ENCODE measurements around the gene AKR7A3.
A peak's percentile ranks its signal among the peaks of the same experiment; 100 is the strongest.
"Not testable (repeated sequence)": the region's sequence is repeated elsewhere in the genome, so short reads cannot be mapped to it uniquely, and the experiment has no call there.

The AKR7A3 gene

GRCh38 chr1:19306941-19307340 lies 18.4 kb upstream of the AKR7A3 start:
- peaks cover 0 to 2% (median 0%) of the 10 kb centered on the region in 3 experiments for H3K27me3 ChIP-seq (ENCODE audit: control insufficient read depth in 3 of 3, insufficient read depth in 3 of 3, low read depth in 1 of 3, low read length in 3 of 3)
- H3K18ac ChIP-seq (ENCODE audit: low read length): no peak overlapping the region
- no peak overlapping the region for H3K4ac ChIP-seq (ENCODE audit: low read length)
- H3K79me1 ChIP-seq (ENCODE audit: low read depth, low read length): peaks cover 8% of the 10 kb centered on the region
- no peak overlapping the region for H2AK5ac ChIP-seq (ENCODE audit: low read depth, low read length)
- no peak overlapping the region for H2BK12ac ChIP-seq (ENCODE audit: low read length)
- no peak overlapping the region for H2BK5ac ChIP-seq (ENCODE audit: low read length)
- H3K9me3 ChIP-seq (replicated peaks in 1 of 2; ENCODE audit: control insufficient read depth in 2 of 2, insufficient read depth in 1 of 2, low read depth in 1 of 2, low read length in 2 of 2): no peaks in the 10 kb centered on the region
- no peak overlapping the region for H3K9ac ChIP-seq (ENCODE audit: low read depth, low read length, poor library complexity)
- DNase-seq (ENCODE audit: low spot score): no peak
- no peak overlapping the region for H2AFZ ChIP-seq (ENCODE audit: low read length)
- no peak overlapping the region for H4K8ac ChIP-seq (ENCODE audit: low read depth, low read length)
- H3K4me1 ChIP-seq (ENCODE audit: control insufficient read depth in 2 of 2, insufficient read depth in 1 of 2, low read depth in 1 of 2, low read length in 2 of 2): peaks cover 3 to 8% of the 10 kb centered on the region in 2 donors
- no peak overlapping the region for H3K27ac ChIP-seq (replicated peaks; ENCODE audit: low read length)
- H3K14ac ChIP-seq (ENCODE audit: low read length): no peak overlapping the region
- WGBS, 2 donors (ENCODE audit: extremely low coverage in 2 of 2, insufficient read length in 2 of 2, insufficient replicate concordance in 1 of 2): no CpG with 5 or more reads among the region's 6 CpGs
- no peak overlapping the region for H4K91ac ChIP-seq (ENCODE audit: low read depth, low read length, poor library complexity)
- H3K23ac ChIP-seq (ENCODE audit: low read depth, low read length, poor library complexity): no peak overlapping the region
- no peak overlapping the region for H2BK15ac ChIP-seq (ENCODE audit: low read length)
- H3K36me3 ChIP-seq (replicated peaks in 1 of 2; ENCODE audit: control insufficient read depth in 2 of 2, insufficient read depth in 2 of 2, low read length in 2 of 2): peaks cover 41 to 79% of the 10 kb centered on the region in 2 donors
- no peak overlapping the region for H3K4me3 ChIP-seq (ENCODE audit: low read length in 2 of 2)
- H2BK120ac ChIP-seq (ENCODE audit: low read depth, low read length): no peak overlapping the region
- no peak overlapping the region for H3K4me2 ChIP-seq (ENCODE audit: insufficient read depth, low read length, poor library complexity, severe bottlenecking)

- Histone ChIP-seq H3K27me3 (ENCODE audit: control insufficient read depth in 3 of 3, insufficient read depth in 3 of 3, low read depth in 1 of 3, low read length in 3 of 3) (peaks cover 0 to 2% (median 0%) of the 10 kb centered on the region in 3 experiments), H3K14ac (ENCODE audit: low read length) (no peak overlapping the region), H2BK120ac (ENCODE audit: low read depth, low read length) (no peak overlapping the region), H3K4me2 (ENCODE audit: insufficient read depth, low read length, poor library complexity, severe bottlenecking) (no peak overlapping the region), H2BK15ac (ENCODE audit: low read length) (no peak overlapping the region), H2AK5ac (ENCODE audit: low read depth, low read length) (no peak overlapping the region), H3K4ac (ENCODE audit: low read length) (no peak overlapping the region), H3K79me1 (ENCODE audit: low read depth, low read length) (no peaks in the 10 kb centered on the region), H4K8ac (ENCODE audit: low read depth, low read length) (no peak overlapping the region), H3K4me1 (ENCODE audit: control insufficient read depth in 2 of 2, insufficient read depth in 1 of 2, low read depth in 1 of 2, low read length in 2 of 2) (peaks cover 3% of the 10 kb centered on the region in 2 donors), H3K9ac (ENCODE audit: low read depth, low read length, poor library complexity) (no peak overlapping the region), H3K9me3 (replicated peaks in 1 of 2; ENCODE audit: control insufficient read depth in 2 of 2, insufficient read depth in 1 of 2, low read depth in 1 of 2, low read length in 2 of 2) (no peaks in the 10 kb centered on the region), H4K91ac (ENCODE audit: low read depth, low read length, poor library complexity) (no peak overlapping the region), H3K18ac (ENCODE audit: low read length) (no peak overlapping the region), H2BK5ac (ENCODE audit: low read length) (no peak overlapping the region), H3K4me3 (ENCODE audit: low read length in 2 of 2) (no peak overlapping the region), H3K36me3 (replicated peaks in 1 of 2; ENCODE audit: control insufficient read depth in 2 of 2, insufficient read depth in 2 of 2, low read length in 2 of 2) (peaks cover 42 to 83% of the 10 kb centered on the region in 2 donors), H3K27ac (replicated peaks; ENCODE audit: low read length) (no peak overlapping the region), H3K23ac (ENCODE audit: low read depth, low read length, poor library complexity) (no peak overlapping the region), H2BK12ac (ENCODE audit: low read length) (peak overlapping the region; percentile 17), H2AFZ (ENCODE audit: low read length) (no peak overlapping the region)
- WGBS, 2 donors (ENCODE audit: extremely low coverage in 2 of 2, insufficient read length in 2 of 2, insufficient replicate concordance in 1 of 2): no CpG with 5 or more reads among the region's 11 CpGs
- DNase-seq (ENCODE audit: low spot score): no peak
Observed at GRCh38 chr1:19305880-19306279, 17.3 kb upstream of the AKR7A3 start.

DNA sequence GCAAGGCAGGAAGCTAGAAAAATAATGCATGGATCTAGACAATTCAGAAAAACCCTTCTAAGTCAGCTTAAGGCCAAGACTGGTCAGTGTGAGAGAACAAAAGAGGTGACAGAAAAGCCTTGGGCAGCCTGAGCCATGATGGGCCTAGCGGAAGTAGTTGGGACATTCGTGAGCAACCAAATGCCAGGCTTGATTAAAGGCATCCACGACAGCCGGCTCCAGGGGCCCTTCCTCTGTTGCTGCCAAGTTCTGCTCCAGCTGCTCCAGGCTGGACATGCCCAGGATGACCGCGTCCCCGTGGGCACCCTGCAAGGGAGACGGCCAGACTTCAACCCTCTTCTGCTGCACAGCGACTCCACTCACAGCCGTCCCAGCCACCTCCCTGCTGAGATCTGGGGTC lies 15.5 kb upstream of the AKR7A3 start:
- H2BK12ac ChIP-seq (ENCODE audit: low read length); H2AK5ac ChIP-seq (ENCODE audit: low read depth, low read length); H2BK5ac ChIP-seq (ENCODE audit: low read length); H3K9me3 ChIP-seq (replicated peaks in 1 of 2; ENCODE audit: control insufficient read depth in 2 of 2, insufficient read depth in 1 of 2, low read depth in 1 of 2, low read length in 2 of 2); H3K23ac ChIP-seq (ENCODE audit: low read depth, low read length, poor library complexity); H2BK15ac ChIP-seq (ENCODE audit: low read length); H3K27ac ChIP-seq (replicated peaks; ENCODE audit: low read length); H4K91ac ChIP-seq (ENCODE audit: low read depth, low read length, poor library complexity); H3K27me3 ChIP-seq (ENCODE audit: control insufficient read depth in 3 of 3, insufficient read depth in 3 of 3, low read depth in 1 of 3, low read length in 3 of 3); H3K18ac ChIP-seq (ENCODE audit: low read length); H3K9ac ChIP-seq (ENCODE audit: low read depth, low read length, poor library complexity); H2AFZ ChIP-seq (ENCODE audit: low read length); H3K4me2 ChIP-seq (ENCODE audit: insufficient read depth, low read length, poor library complexity, severe bottlenecking); H3K4ac ChIP-seq (ENCODE audit: low read length); H3K14ac ChIP-seq (ENCODE audit: low read length); H3K4me1 ChIP-seq (ENCODE audit: control insufficient read depth in 2 of 2, insufficient read depth in 1 of 2, low read depth in 1 of 2, low read length in 2 of 2); H3K4me3 ChIP-seq (ENCODE audit: low read length in 2 of 2); H3K79me1 ChIP-seq (ENCODE audit: low read depth, low read length); DNase-seq (ENCODE audit: low spot score); H2BK120ac ChIP-seq (ENCODE audit: low read depth, low read length); H4K8ac ChIP-seq (ENCODE audit: low read depth, low read length): not testable (repeated sequence)
- H3K36me3 ChIP-seq (replicated peaks in 1 of 2; ENCODE audit: control insufficient read depth in 2 of 2, insufficient read depth in 2 of 2, low read length in 2 of 2): peaks cover 43 to 84% of the 10 kb centered on the region in 2 donors
- WGBS, 2 donors (ENCODE audit: extremely low coverage in 2 of 2, insufficient read length in 2 of 2, insufficient replicate concordance in 1 of 2): no CpG with 5 or more reads among the region's 10 CpGs

DNA sequence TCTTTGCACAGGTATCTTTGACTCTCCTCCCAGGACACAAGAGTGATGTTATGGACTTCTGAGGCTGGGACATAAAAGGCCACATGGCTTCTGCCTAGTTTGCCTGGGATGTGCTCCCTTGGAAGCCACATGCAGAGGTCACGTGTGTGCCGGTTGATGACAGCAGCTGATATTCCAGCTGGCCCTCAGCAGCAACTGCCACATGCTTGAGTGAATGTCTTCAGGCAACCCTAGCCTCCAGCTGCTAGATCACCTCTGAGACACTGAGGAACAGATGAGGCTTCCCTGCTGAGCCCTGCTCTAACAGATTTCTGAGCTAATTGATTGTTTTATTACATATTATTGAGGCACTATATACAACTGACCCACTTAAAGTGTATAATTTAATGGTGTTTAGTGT lies 11.6 kb upstream of the AKR7A3 start:
- no peak overlapping the region for H3K27ac ChIP-seq (replicated peaks; ENCODE audit: low read length)
- H2BK5ac ChIP-seq (ENCODE audit: low read length): no peak overlapping the region
- no peak overlapping the region for H2AK5ac ChIP-seq (ENCODE audit: low read depth, low read length)
- no peaks in the 10 kb centered on the region for H3K4me1 ChIP-seq (ENCODE audit: control insufficient read depth in 2 of 2, insufficient read depth in 1 of 2, low read depth in 1 of 2, low read length in 2 of 2)
- no peak overlapping the region for H3K4me2 ChIP-seq (ENCODE audit: insufficient read depth, low read length, poor library complexity, severe bottlenecking)
- H4K8ac ChIP-seq (ENCODE audit: low read depth, low read length): no peak overlapping the region
- no peak overlapping the region for H2AFZ ChIP-seq (ENCODE audit: low read length)
- H2BK12ac ChIP-seq (ENCODE audit: low read length): no peak overlapping the region
- no peak for DNase-seq (ENCODE audit: low spot score)
- H3K27me3 ChIP-seq (ENCODE audit: control insufficient read depth in 3 of 3, insufficient read depth in 3 of 3, low read depth in 1 of 3, low read length in 3 of 3): peaks cover 0 to 2% (median 0%) of the 10 kb centered on the region in 3 experiments
- H2BK120ac ChIP-seq (ENCODE audit: low read depth, low read length): no peak overlapping the region
- no peaks in the 10 kb centered on the region for H3K79me1 ChIP-seq (ENCODE audit: low read depth, low read length)
- no peak overlapping the region for H3K9ac ChIP-seq (ENCODE audit: low read depth, low read length, poor library complexity)
- H2BK15ac ChIP-seq (ENCODE audit: low read length): no peak overlapping the region
- H3K23ac ChIP-seq (ENCODE audit: low read depth, low read length, poor library complexity): no peak overlapping the region
- no peak overlapping the region for H4K91ac ChIP-seq (ENCODE audit: low read depth, low read length, poor library complexity)
- H3K14ac ChIP-seq (ENCODE audit: low read length): no peak overlapping the region
- peak overlapping the region; percentile 6 for H3K4ac ChIP-seq (ENCODE audit: low read length)
- H3K4me3 ChIP-seq (ENCODE audit: low read length in 2 of 2): no peak overlapping the region
- no CpG with 5 or more reads among the region's 2 CpGs for WGBS, 2 donors (ENCODE audit: extremely low coverage in 2 of 2, insufficient read length in 2 of 2, insufficient replicate concordance in 1 of 2)
- peaks cover 23 to 45% of the 10 kb centered on the region in 2 donors for H3K36me3 ChIP-seq (replicated peaks in 1 of 2; ENCODE audit: control insufficient read depth in 2 of 2, insufficient read depth in 2 of 2, low read length in 2 of 2)
- no peak overlapping the region for H3K18ac ChIP-seq (ENCODE audit: low read length)
- H3K9me3 ChIP-seq (replicated peaks in 1 of 2; ENCODE audit: control insufficient read depth in 2 of 2, insufficient read depth in 1 of 2, low read depth in 1 of 2, low read length in 2 of 2): peaks cover 9 to 14% of the 10 kb centered on the region in 2 donors
